Thoracic aorta (tissue), 2 donors: ENCODE data around the gene OR6C70. TPM values are rescaled to one million over a fixed set of nuclear protein-coding genes. Genes with fewer than 3 reads are reported as not detected.

Source experiments
- ATAC-seq: fragments of 150-250 bp; one replicate; pipeline ENCODE4 v1.8.0; 2017; ENCODE audit warnings: low read depth; ENCODE audit not compliant: insufficient number of reproducible peaks, low FRiP score
- DNase-seq: peaks from one replicate; pipeline ENCODE4 v3.0.0-alpha.2; 2020; ENCODE audit warnings: low spot score
- H3K27ac ChIP-seq, 2 donors: fragments of 200-600 bp; sonication (generic); 1 replicate in 1 of 2; 2 replicates in 1 of 2; pipeline ENCODE4 v1.5.1; 2016; ENCODE audit warnings: mild to moderate bottlenecking in 2 of 2, moderate library complexity in 2 of 2
- H3K27me3 ChIP-seq: fragments of 200-600 bp; sonication (generic); replicated peaks from 2 replicates; pipeline ENCODE4 v1.6.0; 2016; ENCODE audit warnings: mild to moderate bottlenecking; ENCODE audit not compliant: insufficient read depth
- H3K36me3 ChIP-seq: fragments of 200-600 bp; sonication (generic); one replicate; pipeline ENCODE4 v1.5.1; 2016
- H3K4me1 ChIP-seq, 2 donors: fragments of 200-600 bp; sonication (generic); 1 replicate in 1 of 2; 2 replicates in 1 of 2; pipeline versions ENCODE4 v1.5.1 to v1.6.0; 2016; ENCODE audit warnings: low read depth in 2 of 2, mild to moderate bottlenecking in 1 of 2; ENCODE audit not compliant: control insufficient read depth in 1 of 2
- H3K4me3 ChIP-seq: fragments of 200-600 bp; sonication (generic); 2 replicates; pipeline ENCODE4 v1.5.1; 2016; ENCODE audit warnings: mild to moderate bottlenecking
- H3K9me3 ChIP-seq: fragments of 200-600 bp; sonication (generic); 2 replicates; pipeline ENCODE4 v1.5.1; 2016
- total RNA-seq, 2 donors: library from RNA; depleted of rRNA; stranded (reverse); fragments of >200 nt; gene quantifications; one replicate each; pipeline versions ENCODE4 v1.1.0 to v1.2.3, GENCODE V29; 2016
- TF ChIP-seq, protein P1 (sequence below): fragments of 200-600 bp; sonication (generic); IDR thresholded peaks from one replicate; pipeline ENCODE4 v1.5.1; 2019; ENCODE audit warnings: antibody characterized with exemption

OR6C70 gene
- not detected for total RNA-seq

DNA sequence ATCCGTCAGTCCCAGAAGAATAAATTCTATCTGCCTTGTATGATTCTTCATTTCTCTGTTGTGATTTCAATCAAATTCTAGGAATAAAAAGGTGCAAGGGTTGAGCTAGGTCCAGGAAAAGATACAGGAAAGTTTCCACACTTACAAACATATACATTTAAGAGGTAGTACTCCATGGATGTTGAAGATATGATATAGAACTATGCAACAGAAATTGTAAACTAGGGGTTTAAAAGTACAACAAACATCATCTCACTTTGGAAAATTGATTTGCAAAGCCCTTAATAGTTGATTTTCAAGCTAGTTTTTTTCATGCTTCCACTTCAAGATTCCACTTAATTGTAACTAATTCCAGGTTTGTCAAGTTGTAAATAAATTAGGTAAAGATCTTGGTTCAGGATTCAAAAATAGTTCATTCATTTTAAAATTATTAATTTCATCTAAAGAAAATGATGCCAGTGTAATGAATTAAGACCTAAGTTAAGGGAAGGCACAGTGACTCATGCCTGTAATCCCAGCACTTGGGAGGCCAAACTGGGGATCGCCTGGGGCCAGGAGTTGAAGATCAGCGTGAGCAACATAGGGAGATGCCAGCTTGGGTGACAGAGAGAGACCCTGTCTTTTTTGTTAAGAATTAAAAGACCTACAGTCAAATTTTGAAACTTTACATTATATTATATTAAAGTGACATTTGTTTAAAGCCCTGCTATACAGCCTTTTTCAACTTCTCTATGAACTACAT, at the start of gene OR6C70:
OR6C70 (minus strand) TSS at position 51 of the 742 bp plus-strand sequence; CDS start at position 51, 0 bp downstream.
- H3K36me3 ChIP-seq = no peaks in the 10 kb centered on the region
- no peak within 1 kb of the TSS for H3K27ac ChIP-seq
- TF ChIP-seq, protein P1, sequence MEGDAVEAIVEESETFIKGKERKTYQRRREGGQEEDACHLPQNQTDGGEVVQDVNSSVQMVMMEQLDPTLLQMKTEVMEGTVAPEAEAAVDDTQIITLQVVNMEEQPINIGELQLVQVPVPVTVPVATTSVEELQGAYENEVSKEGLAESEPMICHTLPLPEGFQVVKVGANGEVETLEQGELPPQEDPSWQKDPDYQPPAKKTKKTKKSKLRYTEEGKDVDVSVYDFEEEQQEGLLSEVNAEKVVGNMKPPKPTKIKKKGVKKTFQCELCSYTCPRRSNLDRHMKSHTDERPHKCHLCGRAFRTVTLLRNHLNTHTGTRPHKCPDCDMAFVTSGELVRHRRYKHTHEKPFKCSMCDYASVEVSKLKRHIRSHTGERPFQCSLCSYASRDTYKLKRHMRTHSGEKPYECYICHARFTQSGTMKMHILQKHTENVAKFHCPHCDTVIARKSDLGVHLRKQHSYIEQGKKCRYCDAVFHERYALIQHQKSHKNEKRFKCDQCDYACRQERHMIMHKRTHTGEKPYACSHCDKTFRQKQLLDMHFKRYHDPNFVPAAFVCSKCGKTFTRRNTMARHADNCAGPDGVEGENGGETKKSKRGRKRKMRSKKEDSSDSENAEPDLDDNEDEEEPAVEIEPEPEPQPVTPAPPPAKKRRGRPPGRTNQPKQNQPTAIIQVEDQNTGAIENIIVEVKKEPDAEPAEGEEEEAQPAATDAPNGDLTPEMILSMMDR = no peak
- ATAC-seq (no peak), DNase-seq (no peak)
- H3K27me3 ChIP-seq = no peaks in the 10 kb centered on the region
- no peaks in the 10 kb centered on the region for H3K9me3 ChIP-seq
- no peaks in the 10 kb centered on the region for H3K4me1 ChIP-seq
- no peak within 1 kb of the TSS for H3K4me3 ChIP-seq

DNA sequence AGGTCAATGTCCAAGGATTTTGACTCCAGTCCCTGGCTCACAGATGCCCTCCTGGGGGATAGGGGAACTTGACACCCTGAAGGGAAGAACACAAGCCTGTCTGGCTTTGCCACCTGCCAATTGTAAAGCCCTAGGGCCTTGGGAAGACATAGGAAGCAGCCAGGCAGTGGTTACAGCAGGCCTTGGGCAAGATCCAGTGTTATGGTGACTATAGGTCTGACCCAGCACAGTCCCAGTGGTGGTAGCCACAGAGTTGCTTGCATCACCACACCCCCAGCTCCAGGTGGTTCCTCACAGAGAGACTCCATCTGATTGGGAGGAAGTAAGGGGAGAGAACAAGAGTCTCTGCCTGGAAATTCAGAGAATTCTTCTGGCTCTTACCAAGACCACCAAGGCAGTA, 46.5 kb upstream of the OR6C70 start:
- DNase-seq (no peak), ATAC-seq (no peak)
- TF ChIP-seq, protein P1 = no peak
- Histone ChIP-seq H3K9me3 (no peaks in the 10 kb centered on the region), H3K4me1 (no peaks in the 10 kb centered on the region), H3K36me3 (no peaks in the 10 kb centered on the region), H3K27ac (no peak overlapping the region), H3K27me3 (no peaks in the 10 kb centered on the region), H3K4me3 (no peak overlapping the region)

DNA sequence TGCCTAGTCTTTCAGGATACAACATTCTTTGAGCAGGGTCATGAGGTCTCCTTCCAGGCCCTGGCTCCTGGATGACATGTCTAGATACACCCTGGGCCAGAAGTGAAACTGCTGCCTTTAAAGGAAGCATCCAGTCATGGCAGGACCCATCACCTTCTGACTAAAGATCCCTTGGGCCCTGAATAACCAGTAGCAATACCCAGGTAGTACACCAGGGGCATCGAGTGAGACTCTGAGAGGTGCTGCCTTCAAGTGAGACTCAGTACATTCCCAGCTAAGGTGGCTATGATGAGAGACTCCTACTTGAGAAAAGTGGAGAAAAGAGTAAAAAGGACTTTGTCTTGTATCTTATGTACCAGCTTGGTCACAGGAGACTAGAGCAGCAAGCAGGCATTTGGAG, 45.8 kb upstream of the OR6C70 start:
- H3K4me1 ChIP-seq = no peaks in the 10 kb centered on the region
- no peak overlapping the region for H3K4me3 ChIP-seq
- no peaks in the 10 kb centered on the region for H3K27me3 ChIP-seq
- H3K9me3 ChIP-seq = no peaks in the 10 kb centered on the region
- no peak for DNase-seq
- ATAC-seq = no peak
- no peaks in the 10 kb centered on the region for H3K36me3 ChIP-seq
- H3K27ac ChIP-seq = no peak overlapping the region
- TF ChIP-seq, protein P1 = no peak

DNA sequence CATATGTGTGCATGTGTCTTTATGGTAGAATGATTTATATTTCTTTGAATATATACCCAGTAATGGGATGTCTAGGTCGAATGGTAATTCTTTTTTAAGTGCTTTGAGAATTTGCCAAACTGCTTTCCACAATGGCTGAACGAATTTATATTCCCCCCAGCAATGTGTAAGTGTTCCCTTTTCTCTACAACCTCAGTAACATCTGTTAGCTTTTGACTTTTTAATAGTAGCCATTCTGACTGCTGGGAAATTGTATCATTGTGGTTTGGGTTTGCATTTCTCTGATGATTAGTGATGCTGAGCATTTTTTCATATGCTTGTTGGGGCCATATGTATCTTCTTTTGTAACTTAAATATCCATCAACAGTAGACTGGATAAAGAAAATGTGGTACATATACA, 31.7 kb upstream of the OR6C70 start:
- TF ChIP-seq, protein P1 = no peak
- no peak overlapping the region for H3K27ac ChIP-seq
- no peak overlapping the region for H3K4me3 ChIP-seq
- no peaks in the 10 kb centered on the region for H3K4me1 ChIP-seq
- DNase-seq = no peak
- no peaks in the 10 kb centered on the region for H3K9me3 ChIP-seq
- no peak for ATAC-seq
- no peaks in the 10 kb centered on the region for H3K36me3 ChIP-seq
- H3K27me3 ChIP-seq = no peaks in the 10 kb centered on the region

DNA sequence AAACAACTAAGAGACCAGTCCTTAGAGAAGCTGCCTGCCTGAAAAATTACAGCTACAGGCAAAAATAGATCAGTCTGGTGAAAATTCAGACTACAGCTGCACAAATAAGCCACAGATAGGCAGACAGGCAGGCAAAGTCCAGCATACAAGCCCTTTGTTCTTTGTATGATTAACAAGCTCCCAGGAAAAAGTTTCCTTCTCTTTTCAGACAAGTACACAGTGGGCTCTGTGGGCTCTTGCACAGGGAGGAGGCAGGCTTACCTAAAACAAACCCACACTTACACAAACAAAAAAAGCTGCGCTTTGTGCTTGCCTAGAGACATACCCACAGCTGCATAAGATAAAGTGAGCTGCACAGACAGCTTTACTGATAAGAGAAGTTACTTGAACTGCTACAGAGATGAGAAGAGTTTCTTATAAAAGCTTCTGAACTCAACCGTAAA, 29.9 kb upstream of the OR6C70 start:
- Histone ChIP-seq H3K36me3 (no peaks in the 10 kb centered on the region), H3K27me3 (no peaks in the 10 kb centered on the region), H3K4me3 (no peak overlapping the region), H3K27ac (no peak overlapping the region), H3K4me1 (no peaks in the 10 kb centered on the region), H3K9me3 (no peaks in the 10 kb centered on the region)
- TF ChIP-seq, protein P1 = no peak
- ATAC-seq (no peak), DNase-seq (no peak)
